DMS 273 (cell line): ENCODE measurements around the gene NRIP1.

ENCODE experiments used
- DNase-seq: peaks from one replicate; lab custom pipeline; 2025; ENCODE audit not compliant: unreplicated experiment; lab: John Stamatoyannopoulos, UW

The NRIP1 gene

GRCh38 chr21:15009837-15010363 is 54.9 kb downstream of the NRIP1 start:
- no peak for DNase-seq

GRCh38 chr21:15007716-15008296 is 57.0 kb downstream of the NRIP1 start:
- no peak for DNase-seq

GRCh38 chr21:15006594-15007230 is 58.1 kb downstream of the NRIP1 start:
- no peak for DNase-seq

- DNase-seq = no peak
Observed at GRCh38 chr21:15005391-15005790, 59.4 kb downstream of the NRIP1 start.

- DNase-seq = no peak
Observed at GRCh38 chr21:15004721-15005370, 60.0 kb downstream of the NRIP1 start.

- DNase-seq = peak; percentile 84
Observed at GRCh38 chr21:15003463-15004135, 61.2 kb downstream of the NRIP1 start.

GRCh38 chr21:15001857-15002606 is 62.8 kb downstream of the NRIP1 start:
- DNase-seq = no peak

- no peak for DNase-seq
Observed at GRCh38 chr21:15001113-15001512, 63.7 kb downstream of the NRIP1 start.

- DNase-seq = no peak
Observed at GRCh38 chr21:15000081-15000480, 64.7 kb downstream of the NRIP1 start.

- DNase-seq = no peak
Observed at GRCh38 chr21:14998784-14999183, 66.0 kb downstream of the NRIP1 start.

GRCh38 chr21:14998336-14998735 is 66.5 kb downstream of the NRIP1 start:
- DNase-seq = no peak

GRCh38 chr21:14995695-14996490 is 68.9 kb downstream of the NRIP1 start:
- peak; percentile 11 for DNase-seq

- peak; percentile 9 for DNase-seq
Observed at GRCh38 chr21:14995226-14995625, 69.6 kb downstream of the NRIP1 start.

- DNase-seq = no peak
Observed at GRCh38 chr21:14993115-14993514, 71.7 kb downstream of the NRIP1 start.

GRCh38 chr21:14991957-14992356 is 72.8 kb downstream of the NRIP1 start:
- no peak for DNase-seq

- DNase-seq = peak; percentile 95
Observed at GRCh38 chr21:14989359-14989758, 75.4 kb downstream of the NRIP1 start.

GRCh38 chr21:14988760-14989159 is 76.0 kb downstream of the NRIP1 start:
- DNase-seq = peak; percentile 58

- no peak for DNase-seq
Observed at GRCh38 chr21:14987370-14988170, 77.2 kb downstream of the NRIP1 start.

- no peak for DNase-seq
Observed at GRCh38 chr21:14985306-14985705, 79.5 kb downstream of the NRIP1 start.
